Coronary artery (tissue), 2 donors: ENCODE data around the gene TEX53.

Experiments used
- DNase-seq: peaks from one replicate; pipeline ENCODE4 v3.0.0-alpha.2; 2017; ENCODE audit warnings: low spot score
- H3K27ac ChIP-seq, 2 donors: fragments of 200-600 bp; sonication (generic); one replicate each; pipeline ENCODE4 v1.5.1; 2016 to 2019
- H3K4me3 ChIP-seq: fragments of 200-600 bp; sonication (generic); 2 replicates; pipeline ENCODE4 v1.5.1; 2016; ENCODE audit warnings: mild to moderate bottlenecking, moderate library complexity
- TF ChIP-seq, protein P1 (sequence below): fragments of 200-600 bp; sonication (generic); IDR thresholded peaks from one replicate; pipeline ENCODE4 v1.5.1; 2019; ENCODE audit warnings: antibody characterized with exemption

Gene TEX53

DNA sequence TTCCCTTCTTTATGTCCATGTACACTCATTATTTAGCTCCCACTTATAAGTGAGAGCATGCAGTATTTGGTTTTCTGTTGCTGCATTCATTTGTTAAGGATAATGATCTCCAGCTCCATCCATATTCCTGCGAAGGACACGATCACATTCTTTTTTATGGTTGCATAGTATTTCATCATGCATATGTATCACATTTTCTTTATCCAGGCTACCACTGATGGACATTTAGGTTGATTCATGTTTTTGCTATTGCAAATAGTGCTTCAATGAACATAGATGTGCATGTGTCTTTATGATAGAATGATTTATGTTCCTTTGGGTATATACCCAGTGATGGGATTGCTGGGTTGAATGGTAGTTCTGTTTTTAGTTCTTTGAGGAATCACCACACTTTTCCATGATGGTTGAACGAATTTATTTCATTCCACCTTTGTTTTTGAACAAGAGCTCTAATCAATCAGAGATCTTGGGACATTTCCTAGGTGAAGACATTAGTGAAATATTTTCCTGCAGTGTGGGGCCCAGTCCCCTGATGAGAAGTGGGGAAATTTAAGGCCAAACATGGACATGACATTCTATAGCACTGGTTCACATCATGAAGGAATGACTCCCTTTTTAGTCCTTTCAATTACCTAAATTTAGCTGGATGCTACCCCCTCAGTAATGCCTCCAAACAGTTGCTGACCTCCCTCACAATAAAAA lies 31.5 kb upstream of the TEX53 start:
- TF ChIP-seq, protein P1, sequence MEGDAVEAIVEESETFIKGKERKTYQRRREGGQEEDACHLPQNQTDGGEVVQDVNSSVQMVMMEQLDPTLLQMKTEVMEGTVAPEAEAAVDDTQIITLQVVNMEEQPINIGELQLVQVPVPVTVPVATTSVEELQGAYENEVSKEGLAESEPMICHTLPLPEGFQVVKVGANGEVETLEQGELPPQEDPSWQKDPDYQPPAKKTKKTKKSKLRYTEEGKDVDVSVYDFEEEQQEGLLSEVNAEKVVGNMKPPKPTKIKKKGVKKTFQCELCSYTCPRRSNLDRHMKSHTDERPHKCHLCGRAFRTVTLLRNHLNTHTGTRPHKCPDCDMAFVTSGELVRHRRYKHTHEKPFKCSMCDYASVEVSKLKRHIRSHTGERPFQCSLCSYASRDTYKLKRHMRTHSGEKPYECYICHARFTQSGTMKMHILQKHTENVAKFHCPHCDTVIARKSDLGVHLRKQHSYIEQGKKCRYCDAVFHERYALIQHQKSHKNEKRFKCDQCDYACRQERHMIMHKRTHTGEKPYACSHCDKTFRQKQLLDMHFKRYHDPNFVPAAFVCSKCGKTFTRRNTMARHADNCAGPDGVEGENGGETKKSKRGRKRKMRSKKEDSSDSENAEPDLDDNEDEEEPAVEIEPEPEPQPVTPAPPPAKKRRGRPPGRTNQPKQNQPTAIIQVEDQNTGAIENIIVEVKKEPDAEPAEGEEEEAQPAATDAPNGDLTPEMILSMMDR, result no peak
- no peak overlapping the region for H3K27ac ChIP-seq
- no peak overlapping the region for H3K4me3 ChIP-seq
- DNase-seq, result no peak

- Histone ChIP-seq H3K4me3 (no peak overlapping the region), H3K27ac (no peak overlapping the region)
- DNase-seq, result no peak
- TF ChIP-seq, protein P1, result no peak
Observed at GRCh38 chr9:114688379-114688778, 30.8 kb upstream of the TEX53 start.

- Histone ChIP-seq H3K4me3 (no peak overlapping the region), H3K27ac (no peak overlapping the region)
- DNase-seq, result no peak
- TF ChIP-seq, protein P1, result no peak
Observed at GRCh38 chr9:114687034-114687433, 29.4 kb upstream of the TEX53 start.

GRCh38 chr9:114685951-114686350 lies 28.3 kb upstream of the TEX53 start:
- Histone ChIP-seq H3K27ac (no peak overlapping the region), H3K4me3 (no peak overlapping the region)
- no peak for DNase-seq
- TF ChIP-seq, protein P1, result no peak

DNA sequence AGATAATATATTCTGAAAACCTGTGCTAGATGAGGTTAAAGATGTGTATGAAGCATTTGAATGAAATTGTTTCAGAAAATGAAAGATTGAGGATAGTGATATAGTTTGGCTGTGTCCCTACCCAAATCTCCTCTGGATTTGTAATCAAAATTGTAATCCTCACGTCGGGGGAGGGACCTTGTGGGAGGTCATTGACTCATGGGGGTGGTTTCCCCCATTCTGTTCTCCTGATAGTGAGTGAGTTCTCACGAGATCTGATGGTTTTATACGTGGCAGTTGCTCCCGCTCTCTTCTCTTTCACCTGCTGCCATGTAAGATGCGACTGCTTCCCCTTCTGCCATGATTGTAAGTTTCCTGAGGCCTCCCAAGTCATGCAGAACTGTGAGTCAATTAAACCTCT lies 26.4 kb upstream of the TEX53 start:
- DNase-seq, result no peak
- TF ChIP-seq, protein P1, result no peak
- H3K4me3 ChIP-seq, result no peak overlapping the region

GRCh38 chr9:114682846-114683245 lies 25.2 kb upstream of the TEX53 start:
- TF ChIP-seq, protein P1, result no peak
- Histone ChIP-seq H3K4me3 (no peak overlapping the region), H3K27ac (no peak overlapping the region)
- DNase-seq, result no peak

More for the DNA sequence above, 26.4 kb upstream of the TEX53 start:
- no peak overlapping the region for H3K27ac ChIP-seq

- no peak within 1 kb of the TSS for H3K27ac ChIP-seq
- no peak within 1 kb of the TSS for H3K4me3 ChIP-seq
- DNase-seq, result no peak
- TF ChIP-seq, protein P1, result no peak
Observed at GRCh38 chr9:114681594-114682332, 24.2 kb upstream of the TEX53 start, which contains the start of gene TEX48. Gene TEX48, minus strand, starts transcription at chr9:114682192. Its CDS starts 10,469 bp downstream, at chr9:114671723.
